Stimulated activated CD4-positive, alpha-beta T cell treated with anti-CD3 and anti-CD28 coated beads, Interleukin-2, amount 100 ng/mL, for 48 hours (primary cell): Measurements from ENCODE around the gene ERBB4.
"Not testable (repeated sequence)": the region's sequence is repeated elsewhere in the genome, so short reads cannot be mapped to it uniquely, and the experiment has no call there.

ENCODE experiments used
- DNase-seq, 2 donors: peaks; one replicate each; pipeline ENCODE4 v3.0.0-alpha.2; 2020

The ERBB4 gene

DNA sequence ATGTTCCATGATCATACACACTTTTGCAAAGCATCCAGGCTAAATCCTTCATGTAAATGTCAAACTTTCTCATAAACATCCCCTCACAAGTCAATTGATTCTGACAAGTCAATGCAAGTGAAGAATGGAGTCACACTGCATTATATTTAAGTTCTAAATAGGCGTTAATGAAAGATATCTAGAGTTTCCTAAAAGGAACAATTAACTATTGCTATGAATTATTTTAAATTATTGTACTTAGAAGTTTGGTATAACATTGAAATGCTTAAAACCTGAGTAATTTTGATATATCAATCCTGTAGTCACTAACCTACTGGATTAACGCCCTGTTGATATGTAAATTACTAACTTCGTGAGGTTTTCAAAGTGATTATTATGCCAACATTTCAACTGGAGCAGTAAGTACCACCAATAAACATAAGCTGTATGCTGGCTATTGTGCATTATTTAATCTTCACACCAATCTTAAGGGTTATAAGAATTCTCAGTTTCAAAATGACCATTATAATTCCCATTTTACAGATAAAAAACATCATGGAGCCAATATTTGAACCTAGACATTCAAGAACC is 884.3 kb downstream of the ERBB4 start:
- DNase-seq, result no peak

DNA sequence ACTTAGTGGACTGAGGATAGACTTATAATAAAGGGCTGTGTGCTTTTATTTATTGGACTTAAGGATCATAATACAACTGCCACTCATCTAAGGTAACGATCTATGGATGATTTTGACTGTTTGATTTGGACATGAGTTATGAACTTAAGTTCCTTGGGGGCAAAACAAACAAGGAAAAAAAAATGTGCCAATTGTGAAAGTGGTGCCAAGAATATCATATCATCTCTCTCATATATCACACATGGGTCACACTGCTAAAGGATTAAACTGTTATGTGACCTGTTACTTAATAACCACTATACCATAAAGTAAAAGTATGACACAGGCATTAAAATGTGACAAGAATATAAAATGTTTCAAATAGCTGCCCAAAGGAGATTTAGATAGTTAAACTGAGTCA is 886.3 kb downstream of the ERBB4 start:
- DNase-seq, result no peak

GRCh38 chr2:211649331-211649730 is 889.3 kb downstream of the ERBB4 start:
- no peak for DNase-seq

- no peak for DNase-seq
Measured at GRCh38 chr2:211631503-211631902, 907.1 kb downstream of the ERBB4 start.

DNA sequence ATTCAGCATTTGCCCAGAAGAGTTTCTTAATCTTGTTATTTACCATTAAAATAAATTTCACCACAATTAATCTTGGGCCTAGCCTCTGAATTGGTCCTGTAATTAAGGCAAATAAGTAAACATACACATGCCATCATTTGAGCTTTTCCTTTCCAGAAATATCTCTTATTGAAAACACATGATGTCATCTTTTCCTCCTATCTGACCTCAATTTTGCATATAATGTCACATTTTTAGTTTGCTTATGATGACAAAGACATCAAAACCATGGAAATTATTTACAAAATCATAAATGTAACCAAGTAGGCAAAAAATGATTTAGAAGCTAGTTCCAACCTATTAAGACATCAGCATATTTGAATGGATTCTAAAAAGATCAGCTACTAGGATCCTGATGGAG is 915.5 kb downstream of the ERBB4 start:
- DNase-seq, result no peak

DNA sequence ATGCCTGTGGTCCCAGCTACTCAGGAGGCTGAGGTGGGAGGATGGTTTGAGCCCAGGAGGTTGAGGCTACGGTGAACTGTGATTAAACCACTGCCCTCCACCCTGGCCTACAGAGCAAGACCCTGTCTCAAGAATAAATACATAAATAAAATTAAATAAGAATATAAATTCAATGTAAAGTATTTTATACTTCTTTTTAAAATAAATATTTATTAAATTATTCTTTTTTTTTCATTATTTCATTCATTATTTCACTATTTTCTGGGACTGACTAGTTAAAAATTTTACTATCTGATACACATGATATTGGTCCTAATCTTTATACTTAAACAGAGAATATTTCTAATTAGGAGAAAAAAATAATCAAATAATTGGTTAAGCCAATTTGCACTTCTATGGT is 917.6 kb downstream of the ERBB4 start:
- DNase-seq, result no peak

DNA sequence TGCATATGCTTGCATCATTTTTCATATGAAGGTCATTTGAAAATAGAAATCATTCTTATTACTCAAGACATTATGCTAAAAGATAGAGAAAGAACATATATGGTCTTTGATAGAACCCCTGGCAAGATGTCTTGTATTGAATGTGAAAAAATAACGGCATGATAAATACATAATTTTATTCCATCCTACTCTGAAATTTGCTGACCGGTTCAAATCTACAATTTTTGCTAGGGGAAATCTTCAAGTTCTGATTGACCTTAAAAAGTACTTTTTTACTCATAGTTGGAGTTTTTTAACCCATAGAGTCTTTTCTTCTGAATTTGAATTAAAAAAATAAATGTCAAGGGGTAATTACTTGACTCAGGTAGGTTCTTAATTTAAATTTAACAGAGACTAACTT is 920.8 kb downstream of the ERBB4 start:
- DNase-seq, result no peak

GRCh38 chr2:211611621-211612020 is 927.0 kb downstream of the ERBB4 start:
- no peak for DNase-seq

DNA sequence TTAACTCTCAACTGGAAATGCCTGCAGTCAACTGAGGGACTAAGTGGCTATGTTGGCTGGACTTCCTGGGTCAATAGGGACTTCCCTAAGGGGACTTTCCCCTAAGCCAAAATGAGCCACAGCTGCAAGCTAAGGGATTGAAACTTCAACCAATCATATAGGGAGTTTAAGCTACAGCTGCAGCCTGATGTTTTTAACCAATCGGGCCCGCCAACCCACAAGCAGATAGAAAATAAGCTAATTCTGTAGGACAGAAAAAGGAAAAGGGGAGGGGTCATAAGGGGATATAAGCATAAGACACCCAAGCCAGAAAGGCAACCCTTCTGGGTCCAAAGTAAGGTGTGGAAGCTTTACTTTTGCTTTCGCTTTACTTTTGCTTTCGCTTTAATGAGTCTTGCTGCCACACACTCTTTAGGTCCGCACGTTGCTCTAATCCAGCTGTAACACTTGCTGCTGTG is 927.5 kb downstream of the ERBB4 start:
- no peak for DNase-seq

DNA sequence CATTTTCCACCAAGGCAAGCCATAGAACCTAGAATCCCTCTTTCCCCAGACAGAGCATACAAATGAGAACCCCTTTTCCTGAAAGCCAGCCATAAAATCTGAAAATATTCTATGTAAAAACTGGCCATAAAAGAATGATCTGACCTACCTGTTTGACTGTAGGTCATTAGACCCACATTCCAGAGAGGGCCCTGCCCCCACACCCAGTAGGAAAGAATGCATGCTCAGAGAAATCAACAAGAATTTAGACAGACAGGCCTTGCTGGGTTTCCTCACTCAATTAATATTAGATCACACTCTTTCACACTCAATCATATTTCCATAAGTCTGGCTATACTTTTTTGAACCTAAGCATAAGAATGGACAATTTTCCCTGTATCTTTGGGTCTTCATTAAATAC is 929.5 kb downstream of the ERBB4 start:
- no peak for DNase-seq

- DNase-seq, result no peak
Measured at GRCh38 chr2:211599146-211599545, 939.5 kb downstream of the ERBB4 start.

- DNase-seq, result no peak
Measured at GRCh38 chr2:211598238-211598637, 940.4 kb downstream of the ERBB4 start.

- DNase-seq, result not testable (repeated sequence)
Measured at GRCh38 chr2:211592006-211592405, 946.6 kb downstream of the ERBB4 start.

DNA sequence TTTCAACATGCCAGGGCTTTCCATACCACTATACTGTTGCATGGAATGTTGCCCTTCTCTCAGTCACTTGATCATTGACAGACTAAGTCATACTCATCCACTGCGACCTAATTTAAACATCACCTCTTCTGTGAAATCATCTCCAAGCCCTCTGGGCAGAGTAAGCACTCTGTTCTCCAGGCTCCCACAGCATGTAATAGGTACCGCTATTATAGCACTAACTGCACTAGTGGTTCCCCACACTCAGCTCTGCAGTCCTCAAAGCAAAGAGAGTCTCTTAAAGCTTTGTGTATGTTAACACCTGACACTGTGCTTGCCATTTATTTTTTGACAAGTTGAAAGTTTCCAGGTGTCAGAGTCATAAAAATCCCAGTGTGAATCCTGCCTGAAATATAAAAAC is 947.2 kb downstream of the ERBB4 start:
- no peak for DNase-seq

DNA sequence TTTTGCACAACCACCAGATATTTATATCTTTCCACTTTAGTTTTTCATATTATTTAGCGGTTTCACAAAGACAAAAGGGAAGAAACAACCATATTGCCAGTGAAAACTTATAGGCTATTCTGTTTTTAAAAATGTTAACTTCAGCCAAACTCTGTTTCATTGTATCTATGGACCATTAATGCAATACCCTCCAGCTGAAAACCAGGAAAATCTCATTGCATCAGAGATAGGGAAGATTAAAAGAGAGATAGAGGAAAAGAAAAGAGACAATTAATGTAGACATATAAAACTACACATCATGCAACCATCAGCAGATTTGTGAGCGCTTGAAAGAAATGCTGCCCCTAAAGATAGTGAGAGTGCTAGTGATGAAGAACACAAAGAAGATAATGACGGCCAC is 970.2 kb downstream of the ERBB4 start:
- no peak for DNase-seq

- DNase-seq, result no peak
Measured at GRCh38 chr2:211564441-211564840, 974.2 kb downstream of the ERBB4 start.

- no peak for DNase-seq
Measured at GRCh38 chr2:211545582-211545981, 993.0 kb downstream of the ERBB4 start.

DNA sequence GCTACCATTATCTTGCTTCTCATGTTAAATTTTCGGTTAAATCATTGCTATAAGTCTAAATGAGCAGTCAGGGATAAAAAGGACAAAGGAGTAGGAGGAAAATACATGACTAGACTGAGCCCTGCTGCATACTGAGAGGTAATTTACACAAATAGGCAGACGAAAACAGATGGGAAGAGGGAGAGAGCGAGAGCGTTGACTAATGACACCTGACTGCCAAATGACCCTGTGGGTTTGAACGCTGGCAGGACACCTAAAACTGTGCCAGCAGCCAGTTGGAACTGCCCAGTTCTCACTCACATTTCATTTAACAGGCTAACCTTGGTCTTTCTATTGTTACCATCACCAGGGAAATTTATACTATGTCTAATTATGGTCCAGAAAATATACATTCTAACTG is 1004.0 kb downstream of the ERBB4 start:
- DNase-seq, result no peak

DNA sequence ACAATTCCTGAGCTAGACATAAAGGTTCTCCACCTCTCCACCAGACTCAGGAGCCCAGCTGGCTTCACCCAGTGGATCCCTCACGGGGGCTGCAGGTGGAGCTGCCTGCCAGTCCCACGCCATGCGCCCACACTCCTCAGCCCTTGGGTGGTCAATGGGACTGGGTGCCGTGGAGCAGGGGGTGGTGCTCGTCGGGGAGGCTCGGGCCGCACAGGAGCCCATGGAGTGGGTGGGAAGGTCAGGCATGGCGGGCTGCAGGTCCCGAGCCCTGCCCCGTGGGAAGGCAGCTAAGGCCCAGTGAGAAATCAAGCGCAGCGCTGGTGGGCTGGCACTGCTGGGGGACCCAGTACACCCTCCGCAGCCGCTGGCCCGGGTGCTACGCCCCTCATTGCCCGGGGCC is 1014.4 kb downstream of the ERBB4 start:
- not testable (repeated sequence) for DNase-seq

- DNase-seq, result no peak
Measured at GRCh38 chr2:211516537-211516936, 1022.1 kb downstream of the ERBB4 start.

GRCh38 chr2:211514049-211514448 is 1024.6 kb downstream of the ERBB4 start:
- DNase-seq, result no peak

DNA sequence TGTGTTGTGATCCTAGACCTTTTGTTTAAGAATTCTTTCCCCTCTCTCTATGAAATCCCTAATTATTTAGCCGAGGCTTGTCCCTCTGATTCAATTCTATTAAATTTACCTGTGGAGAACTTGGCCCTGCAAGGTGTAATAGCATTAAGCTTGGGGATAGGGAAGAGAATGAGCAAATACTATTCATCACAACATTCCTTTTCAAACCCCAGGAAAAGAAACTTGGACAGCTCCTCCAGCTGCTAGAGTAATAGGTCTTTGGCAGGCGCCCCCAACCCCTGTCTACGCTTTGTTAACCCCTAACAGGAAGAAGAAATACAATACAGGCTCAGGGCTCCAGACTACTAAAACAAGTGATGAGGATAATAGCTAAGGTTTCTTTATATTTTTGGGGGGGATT is 1025.2 kb downstream of the ERBB4 start:
- DNase-seq, result no peak

DNA sequence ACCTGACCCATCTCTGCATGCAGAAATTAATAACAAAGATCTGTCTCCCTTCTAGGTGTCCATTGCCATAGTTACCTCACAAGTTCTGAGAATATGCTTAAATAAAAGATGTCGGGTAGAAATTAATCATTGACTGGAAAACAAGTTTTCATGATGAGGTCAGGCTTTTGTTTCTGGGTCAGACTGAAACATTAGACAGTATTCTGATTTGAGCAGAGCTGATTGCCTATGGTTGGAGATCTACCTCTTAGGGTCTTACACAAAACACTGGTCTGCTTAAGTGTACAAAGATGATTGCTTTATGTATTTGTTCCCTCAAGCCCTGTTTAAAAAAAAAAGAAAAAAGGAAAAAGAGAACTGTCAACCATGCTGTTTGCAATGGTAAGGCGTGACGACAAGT is 1025.8 kb downstream of the ERBB4 start:
- no peak for DNase-seq

DNA sequence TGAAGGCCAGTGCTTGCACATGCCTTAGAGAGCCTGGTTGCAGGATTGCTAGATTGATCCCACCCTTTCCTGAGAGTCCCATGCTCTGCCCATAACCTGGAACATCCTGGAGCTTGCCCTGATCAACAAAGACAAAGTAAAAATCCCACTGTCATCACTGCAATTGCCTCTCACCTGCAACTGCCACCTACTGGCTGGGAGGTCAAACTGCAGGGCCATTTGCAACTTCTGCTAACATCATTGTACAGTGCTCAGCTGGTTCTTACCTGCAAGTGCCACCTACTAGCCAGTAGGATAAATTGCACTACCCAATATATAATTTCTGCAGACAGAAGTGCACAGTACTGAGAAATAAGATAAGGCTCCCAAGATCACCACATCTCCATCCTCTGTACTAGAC is 1034.7 kb downstream of the ERBB4 start:
- no peak for DNase-seq

- no peak for DNase-seq
Measured at GRCh38 chr2:211503198-211503597, 1035.4 kb downstream of the ERBB4 start.
